ENCODE measurements around the gene ZNF25.
"Not testable (repeated sequence)": the region's sequence is repeated elsewhere in the genome, so short reads cannot be mapped to it uniquely, and the experiment has no call there.

The ZNF25 gene

GRCh38 chr10:37937864-37938263 lies 38.6 kb downstream of the ZNF25 start:
- DNase-seq: no peak

- no peak for DNase-seq
These were observed 41.7 kb downstream of the ZNF25 start for GRCh38 chr10:37934791-37935190.

- no peak for DNase-seq
These were observed 46.0 kb downstream of the ZNF25 start for GRCh38 chr10:37930423-37930822.

GRCh38 chr10:37908165-37908564 lies 68.3 kb downstream of the ZNF25 start:
- DNase-seq: not testable (repeated sequence)

GRCh38 chr10:37906382-37906781 lies 70.1 kb downstream of the ZNF25 start:
- no peak for DNase-seq

All from activated CD4-positive, alpha-beta T cell treated with anti-CD3 and anti-CD28 coated beads for 48 hours (primary cell).